AG10803 (cell line): Measurements from ENCODE around the gene OCA2.

Source experiments
- DNase-seq: peaks from one replicate; pipeline ENCODE4 v3.0.0; 2010; ENCODE audit warnings: low read depth
- H3K4me3 ChIP-seq: 2 replicates; pipeline ENCODE4 v1.5.1; 2011; ENCODE audit warnings: mild to moderate bottlenecking, low read length, control low read depth
- CTCF ChIP-seq: conservative IDR thresholded peaks from 2 replicates; pipeline ENCODE4 v1.5.1; 2011; ENCODE audit warnings: mild to moderate bottlenecking, low read length, control low read depth, inconsistent platforms

OCA2 gene

GRCh38 chr15:28078191-28078719 lies 20.9 kb downstream of the OCA2 start:
- no peak for DNase-seq
- no peak for TF ChIP-seq CTCF
- no peak overlapping the region for H3K4me3 ChIP-seq

DNA sequence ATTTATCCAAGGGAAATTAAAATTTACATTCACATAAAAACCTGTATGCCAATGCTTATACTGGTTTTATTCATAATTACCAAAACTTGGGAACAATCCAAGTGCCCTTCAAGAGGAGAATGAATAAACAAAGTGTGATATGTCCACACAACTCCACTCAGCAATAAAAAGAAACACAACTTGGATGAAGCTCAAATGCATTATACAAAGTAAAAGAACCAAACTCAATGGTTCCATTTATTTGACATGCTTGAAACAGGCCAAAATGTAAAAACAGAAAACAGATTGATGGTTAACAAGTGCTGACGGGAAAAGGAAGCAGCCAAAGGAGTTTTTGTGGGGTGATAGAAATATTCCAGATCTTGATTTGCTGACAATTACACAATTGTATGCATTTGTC lies 23.5 kb downstream of the OCA2 start:
- no peak for TF ChIP-seq CTCF
- DNase-seq = no peak
- no peak overlapping the region for H3K4me3 ChIP-seq

DNA sequence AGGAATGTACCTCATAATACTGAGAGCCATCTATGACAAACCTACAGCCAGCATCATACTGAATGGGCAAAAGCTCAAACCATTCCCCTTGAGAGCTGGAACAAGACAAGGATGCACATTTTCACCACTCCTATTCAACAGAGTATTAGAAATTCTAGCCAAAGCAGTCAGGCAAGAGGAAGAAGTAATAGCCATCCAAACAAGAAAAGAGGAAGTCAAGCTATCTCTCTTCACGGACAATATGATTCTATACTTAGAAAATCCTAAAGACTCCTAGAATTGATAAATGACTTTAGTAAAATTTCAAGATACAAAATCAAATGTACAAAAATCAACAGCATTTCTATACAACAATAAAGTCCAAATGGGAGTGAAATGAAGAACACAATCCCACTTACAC lies 30.2 kb downstream of the OCA2 start:
- DNase-seq = no peak
- no peak for TF ChIP-seq CTCF
- H3K4me3 ChIP-seq = no peak overlapping the region

DNA sequence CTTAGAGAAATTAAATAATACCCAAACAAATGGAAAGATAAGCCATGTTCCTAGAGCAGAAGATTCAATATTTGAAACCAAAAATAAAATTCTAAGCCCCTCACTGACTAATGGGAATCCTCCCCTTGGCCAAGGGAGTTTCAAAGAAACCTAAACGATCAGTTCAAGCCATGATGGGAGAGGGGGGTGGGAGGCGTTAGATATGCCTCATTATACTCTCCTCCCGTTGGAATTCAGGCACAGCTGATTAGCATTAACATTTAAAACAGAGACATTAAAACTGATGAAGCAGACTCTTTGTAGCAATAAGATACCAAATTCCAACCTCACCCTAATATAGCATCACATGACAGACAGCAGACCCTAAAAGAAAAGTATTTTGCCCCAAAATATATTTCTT lies 32.9 kb downstream of the OCA2 start:
- no peak overlapping the region for H3K4me3 ChIP-seq
- DNase-seq = no peak
- no peak for TF ChIP-seq CTCF

DNA sequence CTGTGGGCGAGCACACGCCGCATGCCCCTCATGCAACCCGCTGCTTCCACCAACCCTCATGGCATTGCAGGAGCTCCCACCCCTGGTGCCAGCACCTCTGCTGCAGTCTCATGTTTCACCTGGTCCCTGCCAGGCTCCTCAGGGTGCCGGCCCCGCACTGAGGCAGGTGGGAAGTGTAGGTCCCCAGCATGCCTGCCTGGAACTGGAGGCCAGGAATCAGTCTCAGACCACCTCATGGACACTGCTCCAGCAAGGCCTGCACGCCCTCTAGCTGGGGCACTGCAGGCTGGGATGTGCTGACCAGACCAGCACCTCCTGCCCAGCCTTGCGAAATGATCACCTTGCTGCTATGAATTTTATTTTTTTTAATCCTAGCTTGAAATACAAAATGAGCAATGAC lies 39.1 kb downstream of the OCA2 start:
- no peak for TF ChIP-seq CTCF
- no peak overlapping the region for H3K4me3 ChIP-seq
- DNase-seq = no peak

- TF ChIP-seq CTCF = no peak
- H3K4me3 ChIP-seq = no peak overlapping the region
- DNase-seq = no peak
Measured at GRCh38 chr15:28058082-28058481, 41.0 kb downstream of the OCA2 start.

GRCh38 chr15:28051955-28052633 lies 47.0 kb downstream of the OCA2 start:
- H3K4me3 ChIP-seq = no peak overlapping the region
- no peak for TF ChIP-seq CTCF
- no peak for DNase-seq
